ENCODE measurements around the gene ANKS1A. TPM values are rescaled to one million over a fixed set of nuclear protein-coding genes. Genes with fewer than 3 reads are reported as not detected.

Gene ANKS1A
- total and polyA plus RNA-seq, 2 of the 4 experiments (the other 2 are of a cell fraction), result 7.2 to 7.5 TPM

GRCh38 chr6:35011096-35012041 lies 122.3 kb downstream of the ANKS1A start:
- H2AFZ ChIP-seq (replicated peaks; ENCODE audit: low read length, poor library complexity), result no peak overlapping the region
- H3K18ac ChIP-seq (ENCODE audit: low read depth, low read length), result no peak overlapping the region
- H3K27me3 ChIP-seq (ENCODE audit: control insufficient read depth, insufficient read depth, low read length), result no peaks in the 10 kb centered on the region
- no peak overlapping the region for H3K4ac ChIP-seq (ENCODE audit: low read depth, low read length)
- DNase-seq, result no peak
- no peak for ATAC-seq (ENCODE audit: low read depth)
- no peak overlapping the region for H3K4me3 ChIP-seq (ENCODE audit: insufficient read depth, low read depth, low read length)
- no peak overlapping the region for H4K8ac ChIP-seq (ENCODE audit: low read depth in 2 of 2, low read length in 2 of 2)
- H3K9me1 ChIP-seq (ENCODE audit: insufficient read depth, low read length), result peaks cover 7% of the 10 kb centered on the region
- no peaks in the 10 kb centered on the region for H3K9me3 ChIP-seq (ENCODE audit: control insufficient read depth, insufficient read depth, low read length)
- no peak overlapping the region for H2BK5ac ChIP-seq (ENCODE audit: low read depth, low read length, poor library complexity, severe bottlenecking)
- no peak for TF ChIP-seq POLR2A (IDR thresholded peaks at IDR 0.05; ENCODE audit: low read depth, low read length)
- TF ChIP-seq NFE2L2 (IDR thresholded peaks at IDR 0.05; ENCODE audit: low read depth, low read length), result no peak
- no peak for TF ChIP-seq USF2 (IDR thresholded peaks at IDR 0.05; ENCODE audit: low read depth, low read length)
- TF ChIP-seq CHD1 (IDR thresholded peaks at IDR 0.05; ENCODE audit: low read depth, low read length), result no peak
- no peak for TF ChIP-seq MXI1 (IDR thresholded peaks at IDR 0.05; ENCODE audit: borderline replicate concordance, low read depth, low read length)
- no peak for TF ChIP-seq BHLHE40 (IDR thresholded peaks at IDR 0.05; ENCODE audit: low read depth, low read length)
- H3K23ac ChIP-seq (ENCODE audit: low read depth, low read length), result no peak overlapping the region
- no peak overlapping the region for H2BK20ac ChIP-seq (ENCODE audit: low read depth, low read length)
- H3K79me1 ChIP-seq (ENCODE audit: low read depth in 1 of 2, low read length in 2 of 2), result no peaks in the 10 kb centered on the region
- H4K5ac ChIP-seq (ENCODE audit: low read depth, low read length), result no peak overlapping the region
- in situ Hi-C loops (cut with MboI; ENCODE audit: low sequenced_read_pairs) (no loop called here), intact Hi-C loops (cut with micrococcal nuclease) (no loop called here), dilution Hi-C loops (cut with HindIII; ENCODE audit: low sequenced_read_pairs, unreplicated experiment) (no loop called here)
- 86% methylated on average over 2 of the region's 4 CpGs; no CpG with 5 or more reads in 1 of the 2 experiments for WGBS, 2 experiments (ENCODE audit: extremely low coverage in 2 of 2, insufficient read length in 1 of 2)
- H3K9ac ChIP-seq (ENCODE audit: low read depth, low read length), result no peak overlapping the region
- ChIA-PET CTCF (interaction anchor here (0.5 kb wide), 2 partner anchors 11 to 270 kb away, joined by 3 to 4 read pairs; no protein-coding TSS in a partner anchor), POLR2A (ENCODE audit: unreplicated experiment) (no interaction called here)
- no peak overlapping the region for H2BK120ac ChIP-seq (ENCODE audit: low read depth, low read length)
- H3K36me3 ChIP-seq (ENCODE audit: control insufficient read depth, insufficient read depth, low read length), result no peaks in the 10 kb centered on the region
- H2AK5ac ChIP-seq (ENCODE audit: low read depth, low read length), result no peak overlapping the region
- no peak overlapping the region for H2BK15ac ChIP-seq (ENCODE audit: low read depth, low read length)
- H4K20me1 ChIP-seq (ENCODE audit: insufficient read depth, low read length), result no peaks in the 10 kb centered on the region
- no peak overlapping the region for H3K4me2 ChIP-seq (ENCODE audit: low read depth, low read length)
- H3K27ac ChIP-seq (ENCODE audit: insufficient read depth, low read length), result no peak overlapping the region
- H3K4me1 ChIP-seq (ENCODE audit: control insufficient read depth, insufficient read depth, low read length), result peaks cover 15% of the 10 kb centered on the region
- H2AK9ac ChIP-seq (replicated peaks; ENCODE audit: low read depth, low read length, poor library complexity), result no peak overlapping the region
- no TSS peak for BruUV-seq (replicated peaks)
- H3K56ac ChIP-seq (ENCODE audit: extremely low read depth, insufficient read depth, low read length), result no peak overlapping the region
- H3K14ac ChIP-seq (replicated peaks; ENCODE audit: low read depth, low read length), result no peak overlapping the region
- H4K91ac ChIP-seq (ENCODE audit: insufficient read depth, low read depth, low read length), result no peak overlapping the region

Data from IMR-90 (cell line).